ENCODE results near the gene HOXA2.

DNA sequence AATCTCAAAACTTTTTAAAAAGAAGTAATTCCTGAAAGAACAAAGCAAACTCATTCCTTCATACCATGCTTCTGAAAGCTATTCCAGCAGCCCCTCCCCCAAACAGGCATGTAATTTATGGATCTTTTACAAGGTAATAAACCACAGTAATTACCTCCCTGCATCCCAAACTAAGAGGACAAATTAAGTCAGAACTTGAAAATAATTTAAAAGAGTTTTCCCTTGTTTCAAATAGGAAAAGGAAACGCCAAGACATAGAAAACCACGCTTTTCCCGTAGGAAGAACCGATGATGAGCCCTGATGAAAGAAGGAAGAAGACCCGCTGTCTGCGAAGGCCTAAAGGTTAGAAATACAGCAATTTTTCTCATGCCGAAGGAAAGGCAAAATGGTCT is 19.2 kb upstream of the HOXA2 start:
- TF ChIP-seq GATA2 (IDR thresholded peaks at IDR 0.05; ENCODE audit: low read depth, low read length) (no peak), GATA3 (IDR thresholded peaks at IDR 0.05; ENCODE audit: low read depth, low read length) (no peak)
